CD4-positive, alpha-beta T cell treated with Interleukin-4 for 4 hours (primary cell): ENCODE results near the gene PRICKLE2.

Experiments
- DNase-seq: peaks from one replicate; pipeline ENCODE4 v3.0.0-alpha.2; 2020

Gene PRICKLE2

GRCh38 chr3:64067506-64068346 is 157.5 kb downstream of the PRICKLE2 start:
- no peak for DNase-seq

- no peak for DNase-seq
These were observed 160.5 kb downstream of the PRICKLE2 start for GRCh38 chr3:64064804-64065203.

- DNase-seq: no peak
These were observed 161.3 kb downstream of the PRICKLE2 start for GRCh38 chr3:64063983-64064438.

- DNase-seq: no peak
These were observed 161.9 kb downstream of the PRICKLE2 start for GRCh38 chr3:64063207-64063982.

DNA sequence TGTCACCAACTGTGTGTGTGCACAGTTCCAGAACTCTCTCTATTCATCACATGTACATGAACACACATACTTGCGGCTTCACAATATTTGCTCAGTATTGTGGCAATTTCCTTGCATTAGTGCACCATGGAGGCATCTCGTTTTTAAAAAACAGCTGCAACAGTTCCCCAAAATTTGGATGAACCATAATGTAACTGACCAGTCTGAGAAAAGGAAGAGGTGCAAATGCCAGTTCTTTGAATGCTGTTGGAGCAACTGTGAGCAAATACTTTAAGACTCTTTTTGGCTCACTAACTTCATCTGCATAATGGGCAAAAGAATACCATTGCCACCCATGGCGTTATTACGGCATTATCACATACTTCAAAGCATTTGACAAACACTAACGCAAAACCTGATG is 163.6 kb downstream of the PRICKLE2 start:
- DNase-seq: no peak

- no peak for DNase-seq
These were observed 165.6 kb downstream of the PRICKLE2 start for GRCh38 chr3:64059484-64060175.

GRCh38 chr3:64058566-64058965 is 166.7 kb downstream of the PRICKLE2 start:
- no peak for DNase-seq

GRCh38 chr3:64057231-64057630 is 168.0 kb downstream of the PRICKLE2 start:
- no peak for DNase-seq

- no peak for DNase-seq
These were observed 168.6 kb downstream of the PRICKLE2 start for GRCh38 chr3:64056606-64057180.

- no peak for DNase-seq
These were observed 170.2 kb downstream of the PRICKLE2 start for GRCh38 chr3:64055076-64055475.

GRCh38 chr3:64054488-64054887 is 170.8 kb downstream of the PRICKLE2 start:
- DNase-seq: no peak

- no peak for DNase-seq
These were observed 171.7 kb downstream of the PRICKLE2 start for GRCh38 chr3:64053581-64053980.

- DNase-seq: no peak
These were observed 172.1 kb downstream of the PRICKLE2 start for GRCh38 chr3:64053117-64053516.

- no peak for DNase-seq
These were observed 175.4 kb downstream of the PRICKLE2 start for GRCh38 chr3:64049832-64050231.

DNA sequence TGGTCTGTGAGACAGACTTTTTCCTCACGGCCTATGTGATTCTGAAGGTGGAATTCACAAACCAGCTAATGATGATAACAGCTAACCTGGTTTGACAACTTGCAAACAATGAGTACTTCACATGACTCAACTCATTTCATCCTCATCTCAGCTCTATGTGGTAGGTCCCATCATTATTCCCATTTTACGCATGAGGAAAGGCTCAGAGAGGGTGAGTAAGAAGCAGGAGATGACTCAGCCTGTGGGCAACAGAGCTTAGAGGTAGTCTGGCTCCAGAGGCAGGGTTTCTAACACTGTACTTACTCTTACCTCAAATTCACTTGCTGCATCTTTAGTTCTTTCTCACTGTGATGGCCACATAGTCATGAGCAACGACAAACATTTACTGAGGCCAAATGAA is 176.1 kb downstream of the PRICKLE2 start:
- DNase-seq: no peak

GRCh38 chr3:64048631-64049061 is 176.6 kb downstream of the PRICKLE2 start:
- DNase-seq: no peak

- DNase-seq: no peak
These were observed 177.5 kb downstream of the PRICKLE2 start for GRCh38 chr3:64047787-64048186.

DNA sequence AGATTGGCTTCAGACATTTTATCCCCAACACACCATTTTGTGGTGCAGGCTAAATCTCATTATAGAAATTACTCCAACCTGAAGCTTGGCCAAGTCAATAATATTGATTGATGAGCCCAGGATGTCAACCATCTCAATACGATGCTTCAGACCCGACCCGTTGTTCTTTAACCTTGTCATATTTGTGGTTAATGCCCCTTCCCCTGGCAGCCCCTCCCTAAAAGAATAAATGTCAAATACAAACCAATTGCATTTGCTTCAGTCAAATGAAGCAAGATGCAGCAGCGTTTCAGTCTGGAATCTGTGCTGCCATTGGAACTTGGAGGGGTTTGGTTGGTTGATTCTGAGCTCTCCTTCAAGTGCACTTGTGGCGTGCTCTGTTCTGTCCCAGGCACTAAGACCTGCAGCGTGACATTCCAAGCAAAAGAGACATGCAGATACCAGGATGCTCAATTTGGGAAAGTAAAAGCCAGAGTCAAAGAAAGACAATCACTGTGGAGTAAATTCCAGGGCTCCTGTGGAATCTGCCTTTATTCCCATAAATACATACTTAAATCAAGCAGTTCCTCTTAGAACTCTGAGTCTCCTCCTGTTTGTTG is 178.2 kb downstream of the PRICKLE2 start:
- no peak for DNase-seq

DNA sequence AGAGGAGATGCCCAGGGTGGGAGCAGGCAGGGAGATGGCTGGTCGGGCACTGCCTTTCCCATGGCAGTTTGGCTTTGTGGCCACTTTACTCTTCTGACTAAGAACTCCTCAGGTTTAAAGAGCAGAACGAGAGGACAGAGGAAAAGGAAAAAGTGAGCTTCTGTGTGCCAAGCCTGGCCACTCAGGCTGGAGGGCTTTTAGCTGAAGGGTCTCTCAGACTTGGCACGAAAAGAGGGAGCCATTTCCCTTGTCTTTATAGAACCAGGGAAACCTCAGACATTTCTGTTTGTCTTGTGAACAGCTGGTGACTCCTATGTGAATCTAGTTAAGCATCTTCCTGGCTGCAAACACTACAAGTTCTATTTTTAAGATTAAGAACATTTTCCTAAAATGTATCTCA is 178.7 kb downstream of the PRICKLE2 start:
- DNase-seq: no peak

DNA sequence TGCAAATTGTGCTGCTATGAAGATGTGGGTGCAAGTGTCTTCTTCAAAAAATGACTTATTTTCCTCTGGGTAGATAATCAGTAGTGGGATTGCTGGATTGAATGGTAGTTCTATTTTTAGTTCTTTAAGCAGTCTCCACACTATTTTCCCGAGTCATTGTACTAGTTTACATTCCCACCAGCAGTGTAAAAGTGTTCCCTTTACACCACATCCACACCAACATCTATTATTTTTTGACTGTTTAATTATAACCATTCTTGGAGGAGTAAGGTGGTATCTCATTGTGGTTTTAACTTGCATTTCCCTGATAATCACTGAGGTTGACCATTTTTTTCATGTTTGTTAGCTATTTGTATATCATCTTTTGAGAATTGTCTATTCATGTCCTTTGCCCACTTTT is 182.3 kb downstream of the PRICKLE2 start:
- no peak for DNase-seq
